HG02610 (cell line): ENCODE measurements around the gene TTLL4.

Experiments
- ATAC-seq: cut with Tn5 transposase; IDR thresholded peaks from one replicate; pipeline ENCODE4 v1.9.1; 2021; ENCODE audit warnings: mild to moderate bottlenecking, moderate library complexity; ENCODE audit not compliant: unreplicated experiment

Gene TTLL4

GRCh38 chr2:218782528-218782844, 71.9 kb downstream of the TTLL4 start:
- no peak for ATAC-seq

GRCh38 chr2:218783688-218784087, 73.1 kb downstream of the TTLL4 start:
- no peak for ATAC-seq

GRCh38 chr2:218785103-218785502, 74.5 kb downstream of the TTLL4 start:
- ATAC-seq, result no peak

- ATAC-seq, result no peak
These were observed 75.5 kb downstream of the TTLL4 start for GRCh38 chr2:218786133-218786532.

GRCh38 chr2:218788529-218789255, 78.1 kb downstream of the TTLL4 start:
- no peak for ATAC-seq

DNA sequence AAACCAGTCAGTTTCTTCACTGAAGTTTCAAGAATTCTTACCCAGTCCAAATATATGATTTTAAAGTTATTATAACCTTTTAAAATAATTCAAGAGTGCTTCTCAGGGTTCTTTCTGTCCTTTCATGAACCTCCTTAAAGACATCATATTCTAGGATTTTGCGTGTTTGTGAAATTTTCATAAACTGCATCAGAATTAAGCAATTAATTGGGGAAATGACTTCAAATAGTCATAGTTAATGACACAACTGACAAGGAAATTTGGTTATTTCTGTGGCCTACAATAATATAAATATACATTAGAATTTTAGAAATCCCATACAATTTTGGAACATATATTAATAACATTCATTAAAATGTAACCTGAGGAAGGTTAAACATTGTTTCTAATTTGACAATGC, 81.8 kb downstream of the TTLL4 start:
- no peak for ATAC-seq

DNA sequence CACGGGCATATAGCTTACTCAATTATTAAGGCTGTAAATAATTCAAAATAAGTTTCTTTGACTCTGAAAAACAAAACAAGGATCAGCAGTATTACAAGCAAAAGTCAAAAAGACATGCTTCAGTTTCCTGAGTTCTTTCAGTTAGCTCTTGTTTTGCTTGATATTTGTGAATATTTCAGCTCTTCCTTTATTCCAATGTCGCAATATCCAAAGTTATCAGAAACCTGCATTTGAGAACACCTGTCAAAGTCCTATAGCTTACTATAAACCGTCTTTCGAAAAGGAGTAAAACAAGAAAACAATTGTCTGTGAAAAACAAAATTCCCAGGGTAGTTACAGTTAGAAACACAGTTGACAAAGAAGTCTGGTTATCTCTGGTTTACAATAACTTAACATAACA, 86.1 kb downstream of the TTLL4 start:
- ATAC-seq, result no peak

GRCh38 chr2:218798767-218799504, 88.3 kb downstream of the TTLL4 start:
- ATAC-seq, result no peak

DNA sequence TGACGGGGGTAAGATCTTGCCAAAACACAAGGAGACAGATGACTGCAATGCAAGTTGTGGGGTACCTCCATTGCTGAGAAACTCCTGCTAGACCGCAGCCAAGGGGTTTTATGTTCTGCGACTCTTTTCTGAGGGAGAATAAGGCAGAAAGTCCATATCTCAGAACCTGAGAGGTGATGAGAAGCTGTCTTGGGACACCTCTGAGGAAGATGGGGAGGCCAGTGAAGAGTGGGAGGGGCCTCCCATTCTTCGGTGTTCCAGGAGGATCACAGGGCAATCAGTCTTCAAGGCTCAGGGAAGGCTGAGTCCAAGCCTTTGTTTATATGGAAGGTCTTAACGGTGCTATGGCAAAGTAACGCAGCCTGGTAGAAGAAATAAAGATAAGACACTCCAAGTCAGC, 89.4 kb downstream of the TTLL4 start:
- ATAC-seq, result no peak

- no peak for ATAC-seq
These were observed 91.9 kb downstream of the TTLL4 start for GRCh38 chr2:218802386-218802994.

DNA sequence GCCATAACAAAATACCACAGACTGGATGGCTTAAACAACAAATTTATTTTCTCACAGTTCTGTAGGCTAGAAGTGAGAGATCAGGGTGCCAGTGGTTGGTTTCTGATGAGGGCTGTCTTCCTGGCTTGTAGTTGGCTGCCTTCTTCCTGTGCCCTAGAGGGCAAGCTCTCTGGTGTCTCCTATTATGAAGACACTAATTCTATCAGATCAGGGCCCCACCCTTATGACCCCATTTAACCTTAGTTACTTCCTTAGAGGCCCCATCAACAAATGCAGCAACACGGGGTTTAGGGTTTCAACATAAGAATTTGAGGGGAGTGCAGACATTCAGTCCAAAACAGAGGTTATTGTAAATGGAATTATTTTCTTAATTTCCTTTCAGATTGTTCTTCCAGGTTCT, 94.2 kb downstream of the TTLL4 start:
- ATAC-seq, result no peak
